HG02798 (cell line): Measurements from ENCODE around the gene ANO6.
"Not testable (repeated sequence)": the region's sequence is repeated elsewhere in the genome, so short reads cannot be mapped to it uniquely, and the experiment has no call there.

Experiments used
- ATAC-seq: cut with Tn5 transposase; IDR thresholded peaks from one replicate; pipeline ENCODE4 v1.9.1; 2021; ENCODE audit warnings: mild to moderate bottlenecking; ENCODE audit not compliant: unreplicated experiment, poor library complexity

The ANO6 gene

DNA sequence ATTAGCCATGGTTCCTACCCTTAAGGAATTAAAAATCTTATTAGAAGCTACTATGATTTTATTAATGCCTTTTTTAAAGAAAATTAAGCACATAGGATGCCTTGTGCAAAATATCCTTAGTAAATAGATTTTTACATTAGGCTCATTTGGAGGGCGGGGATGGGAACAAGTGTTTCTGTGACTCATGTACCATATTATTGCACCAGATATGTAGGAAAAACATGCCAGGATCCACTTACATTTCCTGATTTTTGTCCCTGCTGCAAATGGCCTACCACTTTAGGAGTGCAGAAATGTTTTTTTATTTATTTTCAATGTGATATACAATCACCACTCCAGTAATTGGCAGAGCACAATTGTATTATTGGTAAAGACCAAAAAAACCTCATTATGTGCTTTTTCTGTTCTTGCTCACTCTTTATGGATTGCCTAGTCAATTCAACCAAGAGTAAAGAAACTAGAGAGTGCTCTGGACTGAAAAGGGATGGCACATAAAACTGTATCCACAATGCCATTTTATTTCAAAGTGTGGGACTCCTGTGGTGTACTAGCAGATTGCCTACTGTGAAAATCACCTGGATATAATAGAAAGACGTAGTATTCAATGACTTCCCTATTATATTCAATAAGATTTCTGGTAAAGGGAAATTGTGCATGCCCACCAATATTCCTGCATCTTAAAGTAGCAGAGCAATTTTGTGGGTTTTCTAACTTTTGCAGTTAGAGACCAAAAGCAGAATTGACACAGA lies 86.9 kb downstream of the ANO6 start:
- no peak for ATAC-seq

DNA sequence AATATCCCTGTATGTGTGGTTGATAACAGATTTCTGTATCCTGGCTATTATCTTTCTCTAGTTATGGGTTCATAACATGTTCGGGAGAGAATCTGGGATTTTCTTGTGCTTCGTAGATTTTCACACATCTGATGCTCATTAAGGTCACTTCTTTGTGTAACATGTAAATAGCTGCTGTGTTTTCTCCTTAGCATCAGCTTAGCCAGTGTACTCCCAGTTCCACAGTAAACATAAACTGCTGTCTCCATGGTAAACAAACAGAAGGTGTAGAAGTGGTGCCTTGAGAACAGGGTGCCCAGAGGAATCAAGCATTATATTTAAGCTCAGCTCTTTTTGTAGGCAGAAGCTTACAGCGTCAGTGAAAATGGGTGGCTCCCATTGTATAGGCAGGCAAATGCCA lies 88.0 kb downstream of the ANO6 start:
- no peak for ATAC-seq

DNA sequence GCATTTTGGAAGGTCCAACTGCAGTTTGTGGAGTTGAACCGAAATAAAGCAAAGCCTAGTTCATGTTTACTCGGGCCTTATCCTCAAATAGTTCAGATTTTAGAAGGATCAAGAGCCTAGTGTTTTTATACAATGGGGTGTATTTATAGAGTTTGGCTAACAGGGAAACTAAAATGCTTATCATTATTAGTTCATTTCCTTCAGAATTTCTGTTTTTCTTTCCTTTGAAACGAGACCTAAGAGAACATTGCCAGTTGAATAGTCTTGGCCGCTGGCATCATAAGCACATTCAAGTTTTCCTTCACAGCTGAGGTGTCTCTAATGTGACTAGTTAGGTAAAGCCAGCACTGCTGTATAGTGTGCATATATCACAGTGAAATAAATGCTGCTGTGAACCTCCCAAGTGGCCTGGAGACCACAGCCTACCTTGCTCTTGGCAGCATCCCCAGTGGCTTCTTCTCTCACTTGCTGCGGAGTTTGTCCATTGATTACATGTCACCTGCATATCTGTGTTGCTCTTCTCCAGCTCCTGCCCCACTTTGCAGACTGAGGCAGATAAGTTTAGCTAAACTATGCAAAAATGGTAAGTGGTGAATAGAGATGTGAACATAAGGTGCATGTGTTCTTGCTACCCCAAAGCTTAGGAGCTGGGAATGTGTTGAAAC lies 88.8 kb downstream of the ANO6 start:
- no peak for ATAC-seq

DNA sequence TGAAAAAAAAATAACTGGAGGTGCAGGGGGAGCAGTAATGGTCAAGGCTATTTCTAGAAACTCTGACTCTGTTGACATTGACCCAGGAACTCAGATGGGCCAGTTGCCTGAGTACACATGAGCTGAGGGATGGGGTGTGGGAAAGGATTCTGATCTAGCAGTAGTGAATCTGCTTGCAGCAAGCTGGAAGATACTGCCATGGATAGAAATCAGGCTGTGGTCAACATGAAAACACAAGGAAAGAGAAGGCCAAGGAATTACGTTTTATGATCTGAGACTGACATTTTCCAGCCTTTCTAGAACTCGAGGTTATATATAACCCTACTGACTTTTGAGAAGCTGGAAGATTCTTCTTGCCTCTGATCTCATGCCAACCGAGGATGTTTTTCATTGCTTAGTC lies 90.0 kb downstream of the ANO6 start:
- ATAC-seq = no peak

DNA sequence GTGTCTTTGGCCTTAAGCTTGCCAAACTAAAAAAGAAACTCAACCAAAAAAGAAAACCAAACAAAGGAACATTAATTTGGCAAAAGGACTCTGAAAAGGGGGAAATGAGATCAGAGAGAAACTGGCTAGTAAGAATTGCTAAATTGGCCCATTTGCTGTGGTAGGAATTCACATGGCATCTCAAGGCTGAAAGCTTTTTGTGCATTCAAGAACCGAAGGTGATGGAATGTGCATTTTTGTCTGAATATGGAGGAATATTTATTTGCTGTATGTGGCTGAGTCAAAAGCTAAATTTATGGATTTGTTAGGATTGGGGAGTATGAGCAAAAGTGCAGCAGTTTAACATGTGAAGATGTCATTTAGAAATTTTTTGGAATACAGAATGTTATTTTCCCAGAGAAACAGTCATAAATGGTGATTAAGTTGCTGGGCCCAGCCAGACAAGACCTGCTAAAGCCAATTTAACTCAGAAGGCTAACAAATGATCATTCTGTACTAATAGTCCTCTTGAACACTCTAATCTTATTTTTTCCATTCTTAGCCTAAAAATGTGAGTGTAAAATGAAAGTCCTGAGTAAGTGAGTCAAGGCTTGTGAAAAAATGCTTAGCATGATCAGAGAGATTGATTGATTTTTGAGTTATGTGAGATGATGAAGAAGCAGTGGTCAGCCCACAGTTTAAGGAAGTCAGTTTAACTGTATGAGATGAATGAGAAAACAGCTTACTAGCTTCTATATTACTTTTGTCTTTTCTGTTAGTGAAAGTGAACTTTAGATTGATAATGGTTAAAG lies 94.1 kb downstream of the ANO6 start:
- no peak for ATAC-seq

DNA sequence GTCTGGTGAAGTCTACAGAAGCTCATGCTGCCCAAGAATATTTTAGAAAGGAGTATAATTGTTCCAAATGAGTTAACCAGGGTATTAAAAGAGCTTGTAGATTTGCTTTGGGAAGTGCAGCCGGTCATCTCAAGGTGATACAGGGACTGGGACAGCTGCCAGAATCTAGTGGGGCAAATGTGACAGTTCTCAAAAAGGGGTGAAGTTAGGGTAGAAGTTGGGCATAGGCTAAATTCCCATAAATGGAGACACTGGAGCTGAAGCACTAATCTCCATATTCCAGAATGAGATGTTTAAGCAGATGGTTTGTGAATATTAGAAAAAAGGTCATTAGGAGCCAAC lies 94.7 kb downstream of the ANO6 start:
- ATAC-seq = no peak

DNA sequence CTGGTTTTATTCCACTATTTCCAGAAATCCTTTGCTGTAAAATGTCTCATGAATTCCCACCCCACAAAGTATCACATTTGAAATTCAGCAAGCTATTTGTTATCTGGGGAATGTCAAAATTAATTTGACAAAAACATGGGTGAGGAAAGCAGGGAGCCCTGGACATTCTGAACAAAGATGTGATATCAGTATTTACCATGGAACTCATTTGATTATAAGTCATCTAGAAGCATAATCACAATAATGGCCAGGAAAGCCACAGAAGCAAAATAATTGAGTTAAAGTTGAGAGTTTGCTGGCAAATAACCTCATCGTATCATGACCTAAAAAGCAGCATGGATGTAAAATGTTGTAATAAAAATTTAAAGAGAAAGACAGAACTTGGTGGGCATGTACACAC lies 96.1 kb downstream of the ANO6 start:
- ATAC-seq = no peak

DNA sequence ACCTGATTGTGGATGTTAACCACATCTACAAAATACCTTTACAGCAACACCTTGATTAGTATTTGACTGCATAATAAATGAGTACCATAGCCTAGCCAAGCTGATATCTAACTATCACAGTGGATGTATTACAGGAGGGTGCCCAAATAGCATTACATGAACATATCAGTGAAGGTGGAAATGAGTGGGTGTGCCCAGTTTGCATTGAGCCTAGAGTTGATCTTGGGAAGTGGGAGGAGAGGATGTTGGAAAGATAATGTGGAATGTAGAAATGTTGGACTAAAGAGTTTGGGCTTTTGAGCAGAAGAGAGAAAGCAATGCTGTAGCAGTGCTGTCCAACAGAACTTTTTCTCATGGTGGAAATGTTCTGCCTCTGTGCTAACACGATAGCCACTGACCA lies 98.9 kb downstream of the ANO6 start:
- no peak for ATAC-seq

DNA sequence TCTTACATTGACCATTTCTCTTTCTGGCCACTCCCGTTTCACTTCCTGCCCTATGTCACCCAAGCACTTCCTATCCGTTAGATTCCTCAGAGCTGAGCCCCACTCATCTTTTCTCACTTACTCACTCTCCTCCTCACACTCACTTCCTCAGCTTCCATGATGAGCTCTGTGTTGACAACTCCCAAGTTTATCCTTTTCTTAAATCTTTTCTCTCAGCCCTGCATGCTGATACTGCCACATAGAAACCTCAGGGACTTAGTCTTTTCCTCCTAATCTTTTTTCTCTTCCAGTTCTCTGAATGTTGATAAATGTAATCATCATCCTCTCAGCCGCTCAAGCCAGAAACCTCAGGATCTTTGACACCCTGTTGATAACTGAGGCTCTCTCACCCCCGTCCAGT lies 99.6 kb downstream of the ANO6 start:
- ATAC-seq = no peak

DNA sequence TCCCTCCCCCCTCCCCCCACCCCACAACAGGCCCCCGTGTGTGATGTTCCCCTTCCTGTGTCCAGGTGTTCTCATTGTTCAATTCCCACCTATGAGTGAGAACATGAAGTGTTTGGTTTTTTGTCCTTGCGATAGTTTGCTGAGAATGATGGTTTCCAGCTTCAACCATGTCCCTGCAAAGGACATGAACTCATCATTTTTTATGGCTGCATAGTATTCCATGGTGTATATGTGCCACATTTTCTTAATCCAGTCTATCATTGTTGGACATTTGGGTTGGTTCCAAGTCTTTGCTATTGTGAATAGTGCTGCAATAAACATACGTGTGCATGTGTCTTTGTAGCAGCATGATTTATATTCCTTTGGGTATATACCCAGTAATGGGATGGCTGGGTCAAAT lies 101.4 kb downstream of the ANO6 start:
- not testable (repeated sequence) for ATAC-seq

DNA sequence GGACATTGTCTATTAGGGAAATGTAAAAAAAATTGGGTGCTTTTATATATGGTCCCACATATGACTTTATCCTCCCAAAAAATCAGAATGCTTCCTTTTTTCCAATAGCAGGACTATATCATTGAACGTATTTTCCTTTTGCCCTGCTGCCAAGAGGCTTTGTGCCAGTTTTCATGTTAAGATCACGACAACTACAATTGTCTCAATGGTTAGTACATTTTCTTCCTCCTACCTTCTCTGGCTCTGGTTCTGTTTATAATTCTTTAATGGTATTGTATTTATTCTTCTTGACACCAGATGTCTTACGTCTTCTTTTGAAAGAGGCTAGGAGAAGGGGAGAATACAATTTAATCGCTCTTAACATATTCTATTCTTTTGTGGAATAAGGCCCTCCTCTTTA lies 106.9 kb downstream of the ANO6 start:
- ATAC-seq = no peak

DNA sequence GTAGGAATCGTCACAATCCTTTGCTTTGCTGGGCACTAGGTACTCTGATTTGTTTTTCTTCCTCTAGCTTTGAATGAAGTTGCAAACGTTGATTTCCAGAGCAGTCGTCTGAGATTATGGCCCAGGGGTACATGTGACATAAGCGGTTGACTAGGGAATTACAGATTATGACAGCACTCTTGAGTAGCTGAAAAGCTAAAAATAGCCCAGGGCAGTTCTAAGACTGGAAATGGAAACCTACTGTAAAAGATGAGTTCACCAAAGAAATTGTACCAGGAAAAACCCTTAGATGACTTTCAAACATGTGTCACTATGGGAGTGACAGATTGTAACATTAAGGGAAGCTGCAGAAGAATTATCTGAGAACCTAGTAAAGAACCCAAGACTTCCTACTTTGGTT lies 108.5 kb downstream of the ANO6 start:
- ATAC-seq = no peak

DNA sequence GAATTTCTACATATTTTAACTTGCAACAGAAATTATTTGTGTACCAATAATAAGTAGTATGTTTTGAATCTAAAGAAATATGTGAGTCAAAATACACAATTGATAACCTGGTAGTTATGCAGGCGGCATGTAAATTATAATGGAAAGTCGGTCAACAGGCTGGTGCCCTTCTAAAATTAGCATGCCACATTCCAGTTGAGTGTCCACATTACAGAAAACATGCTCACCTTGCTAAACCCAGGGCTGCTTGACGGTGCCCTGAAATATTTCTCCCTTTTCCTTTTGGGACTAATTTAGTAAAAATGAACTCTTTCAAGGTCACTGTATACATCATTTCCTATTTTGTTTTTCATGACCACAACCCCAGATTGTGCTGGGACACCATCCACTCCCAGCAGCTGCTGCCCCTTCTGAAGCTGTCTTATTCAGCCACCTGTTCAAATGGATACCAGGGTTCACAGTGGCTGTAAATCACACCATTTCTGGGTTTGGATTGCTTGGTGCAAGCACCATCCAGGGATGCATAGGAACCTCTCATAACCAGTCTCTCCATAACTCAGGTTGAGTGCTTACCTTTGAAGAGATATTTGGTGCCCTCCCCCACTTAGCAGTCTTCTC lies 110.6 kb downstream of the ANO6 start:
- ATAC-seq = no peak

DNA sequence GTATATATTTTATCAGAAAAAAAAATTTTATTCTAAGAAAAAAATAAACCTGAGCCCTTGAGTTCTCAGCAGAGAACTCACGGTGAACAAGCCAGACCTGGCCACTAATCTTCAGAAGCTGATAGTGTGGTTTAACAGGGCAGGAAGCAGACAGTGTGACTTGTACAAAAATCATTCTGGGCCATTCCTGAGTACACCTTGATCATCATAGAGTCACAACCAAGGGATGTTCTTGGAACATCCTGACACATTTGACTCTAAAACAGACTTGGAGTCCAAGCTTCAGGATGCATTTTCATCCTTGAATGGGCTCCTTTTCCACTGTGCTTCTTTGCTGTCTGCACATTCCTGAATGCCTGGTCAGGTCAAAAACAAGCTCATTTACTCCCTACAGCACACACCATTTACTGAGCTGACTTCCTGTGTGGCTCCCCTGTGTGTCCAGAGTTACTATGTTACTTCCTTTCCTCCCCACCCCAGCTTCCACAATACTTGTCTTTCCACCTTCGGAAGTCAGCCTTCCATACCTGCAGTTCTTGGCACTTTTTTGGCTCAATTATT lies 112.0 kb downstream of the ANO6 start:
- ATAC-seq = no peak

DNA sequence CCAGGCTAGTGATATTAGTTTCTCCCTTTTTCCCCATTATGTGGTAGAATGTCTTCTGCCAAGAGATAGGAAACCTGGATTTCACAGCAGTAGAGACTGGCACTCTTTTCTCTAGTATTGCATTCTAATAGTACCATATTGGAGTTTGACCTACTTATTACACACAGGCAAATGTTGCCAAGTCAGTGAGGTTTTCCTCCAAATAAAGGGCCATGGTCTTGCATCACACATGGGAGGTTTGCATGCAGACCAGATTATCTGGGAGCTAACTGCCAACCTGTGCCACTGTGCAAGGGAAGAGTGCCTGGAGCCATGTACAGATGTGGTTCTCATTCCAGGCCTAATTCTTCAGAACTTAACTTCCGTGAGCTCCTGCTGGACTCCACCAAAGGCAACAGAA lies 113.3 kb downstream of the ANO6 start:
- no peak for ATAC-seq

DNA sequence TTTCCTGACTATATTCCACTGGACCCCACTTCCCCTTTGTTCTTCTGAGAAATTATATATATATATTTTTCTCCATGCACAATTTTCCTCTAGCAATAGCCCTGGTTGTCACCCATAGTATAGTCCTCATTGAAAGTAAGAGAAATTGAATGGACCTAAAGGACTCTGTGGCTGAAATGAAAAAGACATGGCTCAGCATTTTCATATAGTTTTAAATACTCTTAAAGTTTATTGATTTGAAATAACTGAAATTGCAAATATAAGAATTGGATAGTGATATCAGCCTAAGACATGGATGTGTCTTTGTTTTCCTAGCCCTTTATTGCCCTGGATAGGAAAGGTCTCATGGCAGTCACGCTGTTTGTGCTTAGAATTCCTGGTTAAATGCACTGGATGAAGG lies 113.8 kb downstream of the ANO6 start:
- ATAC-seq = no peak

DNA sequence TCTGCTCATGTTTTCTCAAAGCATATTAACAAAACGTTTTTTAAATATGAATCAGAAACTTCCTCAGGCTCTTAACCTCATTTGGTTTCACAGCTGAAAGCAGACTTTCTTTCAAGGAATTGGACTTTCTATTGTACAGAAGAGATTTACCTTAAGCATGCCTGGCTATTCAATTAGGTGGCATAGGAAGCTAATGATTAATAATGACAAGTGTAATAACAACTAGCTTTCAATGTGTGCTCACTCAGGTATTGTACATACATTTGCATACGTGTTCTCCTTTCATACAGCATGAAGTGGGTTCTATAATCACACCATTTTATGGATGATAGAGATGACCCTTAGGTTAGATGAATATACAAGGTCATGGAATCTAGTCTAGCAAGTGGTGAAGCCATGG lies 115.7 kb downstream of the ANO6 start:
- no peak for ATAC-seq

DNA sequence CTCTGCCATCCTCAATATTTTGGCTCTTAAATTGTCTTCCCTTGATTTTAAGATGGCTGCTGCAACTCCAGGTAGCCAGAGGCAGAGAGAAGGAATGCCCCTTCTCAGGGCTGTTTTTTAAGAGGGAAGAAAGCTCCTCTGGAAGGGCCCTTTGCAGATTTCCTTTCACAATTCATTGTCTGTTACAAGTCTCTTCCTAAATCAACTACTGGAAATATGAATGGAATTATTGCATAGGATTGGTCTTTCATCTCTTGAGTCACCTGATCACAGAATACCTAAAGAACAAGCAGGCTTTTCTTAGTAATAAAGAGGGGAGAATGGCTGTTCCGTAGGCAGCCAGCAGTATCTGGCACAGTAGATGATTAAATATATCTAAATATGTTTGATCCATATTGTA lies 118.5 kb downstream of the ANO6 start:
- no peak for ATAC-seq

DNA sequence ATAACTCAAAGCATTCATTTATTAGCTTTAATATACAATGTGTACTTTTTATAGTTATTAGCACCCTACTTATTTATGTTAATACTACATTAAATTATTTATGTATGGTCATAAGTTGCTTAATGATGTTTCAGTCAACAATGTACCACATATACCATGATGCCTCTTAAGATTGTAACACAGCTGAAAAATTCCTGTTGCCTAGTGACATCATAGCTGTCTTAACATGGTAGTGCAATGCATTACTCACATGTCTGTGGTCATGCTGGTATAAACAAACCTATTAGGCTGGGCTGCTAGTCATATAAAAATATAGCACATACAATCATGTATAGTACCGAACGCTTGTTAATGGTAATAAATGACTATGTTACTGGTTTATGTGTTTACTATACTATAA lies 120.4 kb downstream of the ANO6 start:
- no peak for ATAC-seq

DNA sequence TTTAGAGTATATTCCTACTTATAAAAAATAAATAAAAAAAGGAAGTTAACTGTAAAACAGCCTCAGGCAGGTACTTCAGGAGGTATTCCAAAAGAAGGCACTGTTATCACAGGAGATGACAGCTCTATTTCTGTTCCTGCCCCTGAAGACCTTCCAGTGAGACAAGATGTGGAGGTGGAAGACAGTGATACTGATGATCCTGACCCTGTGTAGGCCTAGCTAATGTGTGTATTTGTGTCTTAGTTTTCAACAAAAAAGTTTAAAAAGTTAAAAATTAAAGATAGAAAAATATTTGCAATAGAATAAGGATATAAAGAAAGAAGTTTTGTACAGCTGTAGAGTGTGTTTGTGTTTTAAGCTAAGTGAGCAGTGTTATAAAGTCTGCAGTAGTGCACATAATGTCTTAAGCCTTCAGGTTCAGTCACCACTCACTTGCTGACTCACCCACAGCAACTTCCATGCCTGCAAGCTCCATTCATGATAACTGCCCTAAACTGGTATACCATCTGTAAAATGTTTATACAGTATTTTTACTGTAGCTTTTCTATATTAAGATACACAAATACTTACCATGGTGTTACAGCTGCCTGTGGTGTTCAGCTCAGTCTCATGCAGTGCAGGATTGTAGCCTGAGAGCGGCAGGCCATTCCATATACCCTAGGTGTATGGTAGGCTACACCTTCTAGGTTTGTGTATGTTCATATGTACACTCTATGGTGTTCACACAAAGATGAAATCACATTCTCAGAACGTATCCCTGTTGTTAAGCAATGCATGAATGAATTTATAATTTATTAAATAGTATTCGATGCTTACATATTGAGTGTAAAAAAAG lies 121.1 kb downstream of the ANO6 start:
- ATAC-seq = no peak
